Activated CD8-positive, alpha-beta T cell treated with anti-CD3 and anti-CD28 coated beads for 36 hours (primary cell): ENCODE data around the gene CFAP119. TPM values are rescaled to one million over a fixed set of nuclear protein-coding genes. Genes with fewer than 3 reads are reported as not detected.

ENCODE experiments used
- ATAC-seq: fragments of 200-7000 bp; cut with Tn5 transposase; one replicate; pipeline ENCODE4 v1.10.0; 2021; ENCODE audit warnings: mild to moderate bottlenecking, moderate library complexity
- CTCF ChIA-PET: fragments of 350-600 bp; sonication (Branson Sonifier 250); formaldehyde crosslinking; loops from one replicate; lab custom pipeline; 2021; ENCODE audit warnings: antibody characterized with exemption; lab: Charles Lee
- POLR2A ChIA-PET: fragments of 350-600 bp; sonication (Branson Sonifier 250); formaldehyde crosslinking; loops from one replicate; lab custom pipeline; 2021; ENCODE audit warnings: antibody characterized with exemption; lab: Charles Lee
- DNase-seq: peaks from one replicate; pipeline ENCODE4 v3.0.0-alpha.2; 2020
- H3K27ac Mint-ChIP-seq: one replicate; pipeline ENCODE4 v1.8.0; 2021; ENCODE audit warnings: mild to moderate bottlenecking, mixed read lengths
- H3K27me3 Mint-ChIP-seq: one replicate; pipeline ENCODE4 v1.8.0; 2021; ENCODE audit warnings: mixed read lengths
- H3K36me3 Mint-ChIP-seq: one replicate; pipeline ENCODE4 v1.8.0; 2021; ENCODE audit warnings: low read depth, mixed read lengths
- H3K4me1 Mint-ChIP-seq: one replicate; pipeline ENCODE4 v1.8.0; 2021; ENCODE audit warnings: low read depth, mixed read lengths
- H3K4me3 Mint-ChIP-seq: one replicate; pipeline ENCODE4 v1.8.0; 2021; ENCODE audit warnings: mild to moderate bottlenecking, moderate library complexity, mixed read lengths
- H3K9me3 Mint-ChIP-seq: one replicate; pipeline ENCODE4 v1.8.0; 2021; ENCODE audit warnings: mixed read lengths
- intact Hi-C: fragments of 100-400 bp; cut with micrococcal nuclease; formaldehyde crosslinking; loops from one replicate; pipeline ENCODE4 v1.10.0; 2022
- total RNA-seq, 2 experiments: library from RNA; stranded (reverse); gene quantifications; one replicate each; pipeline ENCODE4 v1.2.3, GENCODE V29; 2021
- TF ChIP-seq, protein P1 (sequence below): fragments of 200-600 bp; IDR thresholded peaks from one replicate; pipeline ENCODE4 v1.8.0; 2022; ENCODE audit warnings: antibody characterized with exemption, mild to moderate bottlenecking

The CFAP119 gene
- total RNA-seq, 2 experiments from 2014 or later: 3.8 to 3.9 TPM

- peak; percentile 61 for ATAC-seq
Observed at GRCh38 chr16:30731411-30731810, 30.5 kb downstream of the CFAP119 start.

DNA sequence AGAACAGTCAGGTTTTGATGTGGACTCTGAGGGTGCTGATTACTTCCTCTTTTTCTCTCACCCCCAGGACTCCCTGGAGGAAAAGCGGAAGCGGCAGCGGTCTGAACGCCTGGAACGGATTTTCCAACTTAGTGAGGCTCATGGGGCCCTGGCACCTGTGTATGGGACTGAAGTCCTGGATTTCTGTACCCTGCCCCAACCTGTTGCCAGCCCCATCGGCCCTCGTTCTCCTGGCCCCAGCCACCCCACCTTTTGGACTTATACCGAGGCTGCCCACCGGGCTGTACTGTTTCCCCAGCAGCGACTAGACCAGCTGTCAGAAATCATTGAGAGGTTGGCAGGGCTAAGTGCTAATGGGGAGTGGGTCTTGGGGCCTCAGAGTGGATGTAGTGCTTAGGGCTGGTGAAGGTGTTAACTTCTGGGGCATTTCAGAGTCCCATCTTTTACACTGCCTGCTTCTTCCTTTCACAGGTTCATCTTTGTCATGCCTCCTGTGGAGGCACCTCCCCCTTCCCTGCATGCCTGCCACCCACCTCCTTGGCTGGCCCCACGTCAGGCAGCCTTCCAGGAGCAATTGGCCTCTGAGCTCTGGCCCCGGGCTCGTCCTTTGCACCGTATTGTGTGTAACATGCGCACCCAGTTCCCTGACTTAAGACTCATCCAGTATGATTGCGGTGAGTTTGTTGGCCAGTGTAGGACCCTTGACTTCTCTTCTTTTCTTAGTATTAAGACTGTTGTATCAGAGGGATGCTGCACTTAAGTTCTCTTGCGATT lies 32.8 kb downstream of the CFAP119 start:
- ChIA-PET POLR2A (interaction anchor here (0.7 to 5.5 kb wide), 7 partner anchors 7 to 49 kb away, joined by 3 to 30 read pairs (median 5); partner anchors contain the start of gene PHKG2), CTCF (no interaction called here)
- Mint-ChIP-seq H3K27me3 (no peaks in the 10 kb centered on the region), H3K27ac (peak overlapping the region; percentile 39), H3K9me3 (no peaks in the 10 kb centered on the region), H3K4me1 (peaks cover 13% of the 10 kb centered on the region), H3K4me3 (no peak overlapping the region), H3K36me3 (peaks cover 55% of the 10 kb centered on the region)
- intact Hi-C loops: no loop called here
- TF ChIP-seq, protein P1, sequence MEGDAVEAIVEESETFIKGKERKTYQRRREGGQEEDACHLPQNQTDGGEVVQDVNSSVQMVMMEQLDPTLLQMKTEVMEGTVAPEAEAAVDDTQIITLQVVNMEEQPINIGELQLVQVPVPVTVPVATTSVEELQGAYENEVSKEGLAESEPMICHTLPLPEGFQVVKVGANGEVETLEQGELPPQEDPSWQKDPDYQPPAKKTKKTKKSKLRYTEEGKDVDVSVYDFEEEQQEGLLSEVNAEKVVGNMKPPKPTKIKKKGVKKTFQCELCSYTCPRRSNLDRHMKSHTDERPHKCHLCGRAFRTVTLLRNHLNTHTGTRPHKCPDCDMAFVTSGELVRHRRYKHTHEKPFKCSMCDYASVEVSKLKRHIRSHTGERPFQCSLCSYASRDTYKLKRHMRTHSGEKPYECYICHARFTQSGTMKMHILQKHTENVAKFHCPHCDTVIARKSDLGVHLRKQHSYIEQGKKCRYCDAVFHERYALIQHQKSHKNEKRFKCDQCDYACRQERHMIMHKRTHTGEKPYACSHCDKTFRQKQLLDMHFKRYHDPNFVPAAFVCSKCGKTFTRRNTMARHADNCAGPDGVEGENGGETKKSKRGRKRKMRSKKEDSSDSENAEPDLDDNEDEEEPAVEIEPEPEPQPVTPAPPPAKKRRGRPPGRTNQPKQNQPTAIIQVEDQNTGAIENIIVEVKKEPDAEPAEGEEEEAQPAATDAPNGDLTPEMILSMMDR: no peak
- ATAC-seq (no peak), DNase-seq (no peak)

More at GRCh38 chr16:30731411-30731810, 30.5 kb downstream of the CFAP119 start:
- Mint-ChIP-seq H3K27me3 (no peaks in the 10 kb centered on the region), H3K4me3 (no peak overlapping the region), H3K36me3 (peaks cover 50% of the 10 kb centered on the region), H3K27ac (no peak overlapping the region), H3K4me1 (peaks cover 13% of the 10 kb centered on the region), H3K9me3 (no peaks in the 10 kb centered on the region)
- CTCF ChIA-PET: interaction anchor here (0.9 to 2.2 kb wide), 2 partner anchors 37 to 114 kb away, joined by 3 to 4 read pairs; no protein-coding TSS in a partner anchor
- TF ChIP-seq, protein P1: no peak
- POLR2A ChIA-PET: interaction anchor here (1.5 to 5.5 kb wide), 3 partner anchors 10 to 20 kb away, joined by 3 to 30 read pairs (median 10); partner anchors contain the start of gene PHKG2
- intact Hi-C loops: no loop called here
- peak; percentile 28 for DNase-seq

GRCh38 chr16:30728321-30728720 lies 33.5 kb downstream of the CFAP119 start:
- H3K9me3 Mint-ChIP-seq: no peaks in the 10 kb centered on the region
- H3K27ac Mint-ChIP-seq: peak overlapping the region; percentile 49
- H3K4me3 Mint-ChIP-seq: no peak overlapping the region
- TF ChIP-seq, protein P1: no peak
- ATAC-seq (no peak), DNase-seq (no peak)
- peaks cover 60% of the 10 kb centered on the region for H3K36me3 Mint-ChIP-seq
- CTCF ChIA-PET: interaction anchor here (1.6 kb wide), 1 partner anchor 20 kb away, joined by 3 read pairs; the partner anchor contains the start of gene PHKG2
- H3K27me3 Mint-ChIP-seq: no peaks in the 10 kb centered on the region
- intact Hi-C loops: no loop called here
- H3K4me1 Mint-ChIP-seq: peaks cover 13% of the 10 kb centered on the region
- POLR2A ChIA-PET: interaction anchor here (1.5 kb wide), 1 partner anchor 22 kb away, joined by 5 read pairs; no protein-coding TSS in a partner anchor

DNA sequence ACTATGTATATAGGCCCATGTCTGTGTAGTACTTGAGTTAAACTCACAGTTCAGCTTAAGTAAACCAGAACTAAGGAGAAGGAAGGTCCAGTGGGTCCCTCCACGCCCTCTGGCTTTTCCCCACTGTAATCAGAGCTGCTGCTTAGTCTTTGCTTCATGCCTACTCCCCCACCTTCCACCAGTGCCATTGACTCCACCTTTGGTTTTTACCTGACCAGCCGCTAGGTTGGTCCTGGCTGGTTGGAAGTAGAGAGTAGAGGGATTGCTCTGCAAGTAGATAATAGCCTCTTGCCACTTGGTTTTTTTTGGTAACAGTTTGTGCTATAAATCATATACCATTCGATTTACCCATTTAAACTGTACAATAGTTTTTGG lies 36.5 kb downstream of the CFAP119 start:
- Mint-ChIP-seq H3K36me3 (peaks cover 73% of the 10 kb centered on the region), H3K9me3 (no peaks in the 10 kb centered on the region), H3K4me1 (peaks cover 8% of the 10 kb centered on the region), H3K27me3 (no peaks in the 10 kb centered on the region), H3K4me3 (no peak overlapping the region), H3K27ac (no peak overlapping the region)
- POLR2A ChIA-PET: interaction anchor here (1.2 kb wide), 1 partner anchor 11 kb away, joined by 3 read pairs; no protein-coding TSS in a partner anchor
- CTCF ChIA-PET: interaction anchor here (1.2 kb wide), 1 partner anchor 9 kb away, joined by 3 read pairs; no protein-coding TSS in a partner anchor
- ATAC-seq: no peak
- intact Hi-C loops: no loop called here
- TF ChIP-seq, protein P1: no peak
- no peak for DNase-seq
